Fibroblast of lung (primary cell): Measurements from ENCODE around the gene RAB36. TPM values are rescaled to one million over a fixed set of nuclear protein-coding genes. Genes with fewer than 3 reads are reported as not detected.
A peak's percentile ranks its signal among the peaks of the same experiment; 100 is the strongest.

Experiments
- DNase-seq, 2 donors: peaks; one replicate each; pipeline versions ENCODE4 v3.0.0 to v3.0.0-alpha.2; 2010; ENCODE audit warnings: low read depth in 2 of 2
- H2AFZ ChIP-seq: 2 replicates; pipeline ENCODE4 v1.5.1; 2012; ENCODE audit warnings: low read length, control low read depth, inconsistent platforms
- H3K27ac ChIP-seq: 2 replicates; pipeline ENCODE4 v1.5.1; 2011; ENCODE audit warnings: low read length, control low read depth; ENCODE audit not compliant: insufficient read depth
- H3K27me3 ChIP-seq: 2 replicates; pipeline ENCODE4 v1.5.1; 2011; ENCODE audit warnings: mild to moderate bottlenecking, low read length; ENCODE audit not compliant: control insufficient read depth, insufficient read depth
- H3K36me3 ChIP-seq: 2 replicates; pipeline ENCODE4 v1.5.1; 2011; ENCODE audit warnings: low read length; ENCODE audit not compliant: control insufficient read depth, insufficient read depth
- H3K4me1 ChIP-seq: 2 replicates; pipeline ENCODE4 v1.5.1; 2011; ENCODE audit warnings: low read length; ENCODE audit not compliant: control insufficient read depth, insufficient read depth; ENCODE audit errors: extremely low read depth
- H3K4me2 ChIP-seq: 2 replicates; pipeline ENCODE4 v1.5.1; 2011; ENCODE audit warnings: low read length, control low read depth; ENCODE audit not compliant: insufficient read depth; ENCODE audit errors: extremely low read depth
- H3K4me3 ChIP-seq, 4 experiments: fragments of 200-600 bp in 1 of 4; sonication (generic) in 1 of 4; replicated peaks in 1 of 4; 2 replicates each; pipeline ENCODE4 v1.5.1; 2011 to 2016; ENCODE audit warnings: low read length in 4 of 4, low read depth in 3 of 4, mild to moderate bottlenecking in 3 of 4, control low read depth in 2 of 4, inconsistent platforms in 1 of 4, mixed read lengths in 1 of 4; ENCODE audit not compliant: insufficient read depth in 1 of 4; ENCODE audit errors: control extremely low read depth in 1 of 4
- H3K79me2 ChIP-seq: 2 replicates; pipeline ENCODE4 v1.5.1; 2012; ENCODE audit warnings: mild to moderate bottlenecking, low read length, inconsistent platforms; ENCODE audit not compliant: control insufficient read depth, insufficient read depth
- H3K9ac ChIP-seq: 2 replicates; pipeline ENCODE4 v1.5.1; 2011; ENCODE audit warnings: mild to moderate bottlenecking, low read length, control low read depth; ENCODE audit not compliant: insufficient read depth
- H3K9me3 ChIP-seq: 2 replicates; pipeline ENCODE4 v1.5.1; 2012; ENCODE audit warnings: low read depth, low read length; ENCODE audit not compliant: control insufficient read depth, insufficient read depth
- H4K20me1 ChIP-seq: 2 replicates; pipeline ENCODE4 v1.5.1; 2011; ENCODE audit warnings: low read length; ENCODE audit not compliant: control insufficient read depth, insufficient read depth; ENCODE audit errors: extremely low read depth
- EZH2 ChIP-seq: IDR thresholded peaks from 2 replicates; pipeline ENCODE4 v1.5.1; 2012; ENCODE audit warnings: low read length, control low read depth, mild to moderate bottlenecking; ENCODE audit errors: missing control alignments
- polyA plus RNA-seq, 2 donors: library from polyadenylated mRNA; depleted of rRNA in 1 of 2; stranded (reverse) in 1 of 2; unstranded in 1 of 2; fragments of >200 nt; gene quantifications; 2 replicates each; pipeline ENCODE4 v1.2.1, GENCODE V29; 2011 to 2012; ENCODE audit warnings: missing spikeins in 1 of 2
- total RNA-seq: library from RNA; depleted of rRNA; stranded (reverse); fragments of >200 nt; gene quantifications from 2 replicates; pipeline ENCODE4 v1.2.1, GENCODE V29; 2014
- TF ChIP-seq, protein P1 (sequence below), 2 donors: IDR thresholded peaks in 1 of 2; conservative IDR thresholded peaks in 1 of 2; 1 replicate in 1 of 2; 2 replicates in 1 of 2; pipeline ENCODE4 v1.5.1; 2011 to 2012; ENCODE audit warnings: low read length in 2 of 2, control low read depth in 1 of 2, inconsistent platforms in 1 of 2, low read depth in 1 of 2, mild to moderate bottlenecking in 1 of 2

The RAB36 gene
- total and polyA plus RNA-seq, 2 donors (not counting 1 experiment from before 2014, with no cell fraction given): 2.5 to 3.7 TPM

DNA sequence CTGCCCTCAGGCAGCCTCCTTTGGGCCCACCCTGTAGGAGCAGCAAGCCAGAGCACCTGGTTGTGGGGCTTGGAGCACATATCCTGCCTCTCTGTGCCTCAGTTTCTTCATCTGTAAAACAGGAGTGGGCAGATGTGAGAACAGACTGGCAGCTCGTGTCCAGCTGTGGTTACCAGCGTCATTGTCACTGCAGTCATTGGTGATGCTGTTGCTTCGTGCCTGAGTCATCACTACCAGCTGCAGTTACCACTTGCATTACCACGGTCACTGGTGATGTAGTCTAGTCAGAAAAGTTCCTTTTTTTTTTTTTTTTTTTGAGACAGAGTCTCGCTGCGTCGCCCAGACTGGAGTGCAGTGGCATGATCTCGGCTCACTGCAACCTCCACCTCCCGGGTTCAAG lies 23.9 kb upstream of the RAB36 start:
- no peaks in the 10 kb centered on the region for H3K36me3 ChIP-seq
- no peak for TF ChIP-seq EZH2
- TF ChIP-seq, protein P1, sequence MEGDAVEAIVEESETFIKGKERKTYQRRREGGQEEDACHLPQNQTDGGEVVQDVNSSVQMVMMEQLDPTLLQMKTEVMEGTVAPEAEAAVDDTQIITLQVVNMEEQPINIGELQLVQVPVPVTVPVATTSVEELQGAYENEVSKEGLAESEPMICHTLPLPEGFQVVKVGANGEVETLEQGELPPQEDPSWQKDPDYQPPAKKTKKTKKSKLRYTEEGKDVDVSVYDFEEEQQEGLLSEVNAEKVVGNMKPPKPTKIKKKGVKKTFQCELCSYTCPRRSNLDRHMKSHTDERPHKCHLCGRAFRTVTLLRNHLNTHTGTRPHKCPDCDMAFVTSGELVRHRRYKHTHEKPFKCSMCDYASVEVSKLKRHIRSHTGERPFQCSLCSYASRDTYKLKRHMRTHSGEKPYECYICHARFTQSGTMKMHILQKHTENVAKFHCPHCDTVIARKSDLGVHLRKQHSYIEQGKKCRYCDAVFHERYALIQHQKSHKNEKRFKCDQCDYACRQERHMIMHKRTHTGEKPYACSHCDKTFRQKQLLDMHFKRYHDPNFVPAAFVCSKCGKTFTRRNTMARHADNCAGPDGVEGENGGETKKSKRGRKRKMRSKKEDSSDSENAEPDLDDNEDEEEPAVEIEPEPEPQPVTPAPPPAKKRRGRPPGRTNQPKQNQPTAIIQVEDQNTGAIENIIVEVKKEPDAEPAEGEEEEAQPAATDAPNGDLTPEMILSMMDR (conservative IDR thresholded peaks at IDR 0.05 in 1 of 2, IDR thresholded peaks at IDR 0.05 in 1 of 2; ENCODE audit: low read depth in 1 of 2, low read length in 2 of 2): no peak
- no peaks in the 10 kb centered on the region for H3K79me2 ChIP-seq
- no peak overlapping the region for H3K9ac ChIP-seq
- no peak overlapping the region for H3K27ac ChIP-seq
- no peaks in the 10 kb centered on the region for H4K20me1 ChIP-seq
- no peaks in the 10 kb centered on the region for H3K4me1 ChIP-seq
- no peak overlapping the region for H2AFZ ChIP-seq
- no peaks in the 10 kb centered on the region for H3K9me3 ChIP-seq
- no peaks in the 10 kb centered on the region for H3K27me3 ChIP-seq
- no peak overlapping the region for H3K4me3 ChIP-seq
- peak in 1 of 2 donors; percentile 5 for DNase-seq
- H3K4me2 ChIP-seq: no peak overlapping the region

GRCh38 chr22:23122216-23122957 lies 22.9 kb upstream of the RAB36 start:
- Histone ChIP-seq H2AFZ (no peak overlapping the region), H3K27me3 (no peaks in the 10 kb centered on the region), H3K4me2 (no peak overlapping the region), H3K27ac (no peak overlapping the region), H3K9ac (no peak overlapping the region), H3K4me1 (no peaks in the 10 kb centered on the region), H4K20me1 (no peaks in the 10 kb centered on the region), H3K79me2 (no peaks in the 10 kb centered on the region), H3K4me3 (no peak overlapping the region), H3K36me3 (no peaks in the 10 kb centered on the region), H3K9me3 (no peaks in the 10 kb centered on the region)
- TF ChIP-seq, protein P1 (conservative IDR thresholded peaks at IDR 0.05 in 1 of 2, IDR thresholded peaks at IDR 0.05 in 1 of 2; ENCODE audit: low read depth in 1 of 2, low read length in 2 of 2): no peak
- TF ChIP-seq EZH2: no peak
- DNase-seq: no peak

GRCh38 chr22:23122992-23123803 lies 22.1 kb upstream of the RAB36 start:
- TF ChIP-seq EZH2: no peak
- TF ChIP-seq, protein P1 (conservative IDR thresholded peaks at IDR 0.05 in 1 of 2, IDR thresholded peaks at IDR 0.05 in 1 of 2; ENCODE audit: low read depth in 1 of 2, low read length in 2 of 2): no peak
- no peak overlapping the region for H3K4me2 ChIP-seq

More at GRCh38 chr22:23122992-23123803, 22.1 kb upstream of the RAB36 start:
- Histone ChIP-seq H3K9me3 (no peaks in the 10 kb centered on the region), H3K79me2 (no peaks in the 10 kb centered on the region), H4K20me1 (no peaks in the 10 kb centered on the region), H3K4me1 (no peaks in the 10 kb centered on the region), H3K36me3 (no peaks in the 10 kb centered on the region), H2AFZ (no peak overlapping the region), H3K4me3 (no peak overlapping the region), H3K27ac (no peak overlapping the region), H3K9ac (no peak overlapping the region), H3K27me3 (no peaks in the 10 kb centered on the region)
- no peak for DNase-seq
